WTC11 (cell line): ENCODE results near the gene MANF. TPM values are rescaled to one million over a fixed set of nuclear protein-coding genes. Genes with fewer than 3 reads are reported as not detected.

Experiments used
- ATAC-seq: fragments of 200-7000 bp; cut with Tn5 transposase; 2 replicates; pipeline ENCODE4 v1.10.0; 2021; ENCODE audit warnings: mild to moderate bottlenecking, moderate library complexity
- CTCF ChIA-PET: fragments of 300-600 bp; sonication (Branson Sonifier 250); formaldehyde crosslinking; loops from one replicate; lab custom pipeline; 2021; ENCODE audit warnings: antibody characterized with exemption; lab: Charles Lee
- POLR2A ChIA-PET: fragments of 350-600 bp; sonication (Branson Sonifier 250); formaldehyde crosslinking; loops from one replicate; lab custom pipeline; 2021; ENCODE audit warnings: antibody characterized with exemption; lab: Charles Lee
- DNase-seq: peaks from one replicate; pipeline ENCODE4 v3.0.0; 2021; ENCODE audit warnings: low spot score
- H3K27ac Mint-ChIP-seq: 2 replicates; pipeline ENCODE4 v1.8.0; 2021; ENCODE audit warnings: mixed read lengths
- H3K27me3 Mint-ChIP-seq: 2 replicates; pipeline ENCODE4 v1.8.0; 2021; ENCODE audit warnings: low read depth, mild to moderate bottlenecking, moderate library complexity, mixed read lengths
- H3K36me3 Mint-ChIP-seq: 2 replicates; pipeline ENCODE4 v1.8.0; 2021; ENCODE audit warnings: mixed read lengths
- H3K4me1 Mint-ChIP-seq: 2 replicates; pipeline ENCODE4 v1.8.0; 2022; ENCODE audit warnings: mixed read lengths
- H3K4me3 Mint-ChIP-seq: 2 replicates; pipeline ENCODE4 v1.8.0; 2021; ENCODE audit warnings: mild to moderate bottlenecking, moderate library complexity, mixed read lengths
- H3K9me3 Mint-ChIP-seq: 2 replicates; pipeline ENCODE4 v1.8.0; 2021; ENCODE audit warnings: mixed read lengths
- CTCF ChIP-seq: fragments of 200-600 bp; IDR thresholded peaks from 2 replicates; pipeline ENCODE4 v1.8.0; 2022; ENCODE audit warnings: antibody characterized with exemption
- KAT7 ChIP-seq: sonication (generic); formaldehyde crosslinking; IDR thresholded peaks from 2 replicates; pipeline ENCODE4 v1.8.1; 2023; ENCODE audit warnings: missing genetic modification reagents, mild to moderate bottlenecking, borderline replicate concordance
- PRDM15 ChIP-seq: sonication (generic); formaldehyde crosslinking; IDR thresholded peaks from 2 replicates; pipeline ENCODE4 v1.8.0; 2022; ENCODE audit warnings: missing genetic modification reagents
- SP1 ChIP-seq: sonication (generic); formaldehyde crosslinking; conservative IDR thresholded peaks from 2 replicates; pipeline ENCODE4 v1.8.1; 2022; ENCODE audit warnings: missing genetic modification reagents
- TEAD1 ChIP-seq: sonication (generic); formaldehyde crosslinking; IDR thresholded peaks from 2 replicates; pipeline ENCODE4 v1.8.0; 2022; ENCODE audit warnings: mild to moderate bottlenecking, missing genetic modification reagents
- ZNF232 ChIP-seq: sonication (generic); formaldehyde crosslinking; IDR thresholded peaks from 2 replicates; pipeline ENCODE4 v1.8.0; 2022; ENCODE audit warnings: mild to moderate bottlenecking, missing genetic modification reagents
- ZNF317 ChIP-seq: sonication (generic); formaldehyde crosslinking; IDR thresholded peaks from 2 replicates; pipeline ENCODE4 v1.8.1; 2023; ENCODE audit warnings: low read depth, mild to moderate bottlenecking, moderate library complexity, missing genetic modification reagents, borderline replicate concordance
- ZSCAN18 ChIP-seq: fragments of 250-450 bp; sonication (Bioruptor Pico); IDR thresholded peaks from 2 replicates; pipeline ENCODE4 v2.1.2; 2022; ENCODE audit warnings: mild to moderate bottlenecking, moderate library complexity
- total RNA-seq: library from RNA; stranded (reverse); gene quantifications from 3 replicates; pipeline ENCODE4 v1.2.3, GENCODE V29; 2021
- TF ChIP-seq, protein P1 (sequence below): fragments of 250-450 bp; sonication (Bioruptor Pico); IDR thresholded peaks from 2 replicates; pipeline ENCODE4 v1.8.0; 2021; ENCODE audit warnings: mild to moderate bottlenecking
- TF ChIP-seq, protein P2 (sequence below): sonication (generic); formaldehyde crosslinking; IDR thresholded peaks from 2 replicates; pipeline ENCODE4 v1.8.1; 2023; ENCODE audit warnings: mild to moderate bottlenecking, missing genetic modification reagents

MANF gene
- total RNA-seq, 1 experiment from 2014 or later: 121 TPM

GRCh38 chr3:51388286-51389029 lies 3.4 kb downstream of the MANF start:
- no peak for ATAC-seq
- Mint-ChIP-seq H3K27me3 (no peaks in the 10 kb centered on the region), H3K36me3 (peaks cover 57% of the 10 kb centered on the region), H3K4me3 (no peak overlapping the region), H3K9me3 (no peaks in the 10 kb centered on the region), H3K4me1 (peaks cover 53% of the 10 kb centered on the region)
- CTCF ChIA-PET: interaction anchor here (0.6 to 3.0 kb wide), 17 partner anchors 9 to 772 kb away, joined by 3 to 15 read pairs (median 5); partner anchors contain the start of genes DCAF1, DOCK3 and MAPKAPK3
- POLR2A ChIA-PET: interaction anchor here (0.6 kb wide), 1 partner anchor 11 kb away, joined by 4 read pairs; no protein-coding TSS in a partner anchor
- TF ChIP-seq, protein P1, sequence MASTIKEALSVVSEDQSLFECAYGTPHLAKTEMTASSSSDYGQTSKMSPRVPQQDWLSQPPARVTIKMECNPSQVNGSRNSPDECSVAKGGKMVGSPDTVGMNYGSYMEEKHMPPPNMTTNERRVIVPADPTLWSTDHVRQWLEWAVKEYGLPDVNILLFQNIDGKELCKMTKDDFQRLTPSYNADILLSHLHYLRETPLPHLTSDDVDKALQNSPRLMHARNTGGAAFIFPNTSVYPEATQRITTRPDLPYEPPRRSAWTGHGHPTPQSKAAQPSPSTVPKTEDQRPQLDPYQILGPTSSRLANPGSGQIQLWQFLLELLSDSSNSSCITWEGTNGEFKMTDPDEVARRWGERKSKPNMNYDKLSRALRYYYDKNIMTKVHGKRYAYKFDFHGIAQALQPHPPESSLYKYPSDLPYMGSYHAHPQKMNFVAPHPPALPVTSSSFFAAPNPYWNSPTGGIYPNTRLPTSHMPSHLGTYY: no peak
- TF ChIP-seq ZNF317 (CRISPR knock-in tag) (no peak), TEAD1 (no peak)
- TF ChIP-seq, all 79 proteins: peak for 0
- peak overlapping the region; percentile 97 for H3K27ac Mint-ChIP-seq
- no peak for DNase-seq

DNA sequence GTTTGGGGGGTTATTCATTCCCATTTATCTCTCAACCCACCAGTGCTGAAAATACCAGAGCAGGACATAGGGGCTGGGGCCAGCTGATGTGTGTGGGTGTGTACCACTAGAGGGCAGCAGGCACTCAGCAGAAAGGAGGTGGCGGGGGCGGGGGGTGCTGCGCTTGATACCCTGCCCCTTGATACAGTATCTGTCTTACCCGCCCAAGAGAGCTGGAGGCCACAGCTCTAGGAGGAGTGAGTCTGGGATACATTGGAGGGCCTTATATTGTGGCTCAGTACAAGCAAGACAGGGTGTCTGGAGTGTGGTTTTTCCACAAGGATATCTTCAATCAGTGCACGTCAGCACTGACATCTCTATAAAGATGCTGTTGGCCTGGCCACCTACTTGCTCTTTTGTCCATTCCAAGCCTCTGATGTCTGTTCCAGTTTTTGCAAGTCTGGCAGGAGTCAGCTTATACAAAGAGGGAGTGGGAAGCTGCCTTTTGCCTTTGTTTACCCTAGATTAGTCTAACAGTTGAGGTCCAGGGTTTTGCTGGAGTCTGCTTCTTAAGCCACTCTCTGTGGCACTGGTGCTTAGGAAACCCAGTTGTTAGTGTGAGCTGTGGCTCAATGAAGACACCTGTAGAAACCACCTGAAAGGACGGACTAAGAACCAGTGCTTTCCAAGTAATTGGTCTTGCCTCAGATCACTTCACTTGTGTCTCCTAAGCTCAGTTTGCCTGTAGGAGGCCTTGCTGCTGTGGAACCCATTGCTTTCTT lies 4.5 kb downstream of the MANF start:
- CTCF ChIA-PET: interaction anchor here (0.6 to 3.0 kb wide), 25 partner anchors 9 to 773 kb away, joined by 3 to 15 read pairs (median 5); partner anchors contain the start of genes DCAF1, DOCK3 and MAPKAPK3
- 0 out of 2 replicates have a peak, but pooled peaks have one; percentile 25 for TF ChIP-seq SP1 (CRISPR knock-in tag)
- TF ChIP-seq PRDM15 (CRISPR knock-in tag): no peak
- TF ChIP-seq CTCF: peak; percentile 62
- TF ChIP-seq, all 79 proteins: peak for 2
- Mint-ChIP-seq H3K4me3 (peak overlapping the region; percentile 13; the same call in 1 of the 2 replicates), H3K4me1 (peaks cover 55% of the 10 kb centered on the region), H3K27ac (peak overlapping the region; percentile 86), H3K27me3 (no peaks in the 10 kb centered on the region), H3K36me3 (peaks cover 68% of the 10 kb centered on the region), H3K9me3 (no peaks in the 10 kb centered on the region)
- DNase-seq: peak; percentile 73
- POLR2A ChIA-PET: interaction anchor here (0.6 to 0.7 kb wide), 2 partner anchors 12 to 773 kb away, joined by 3 to 4 read pairs; partner anchors contain the start of gene MAPKAPK3
- peak; percentile 4 for ATAC-seq

GRCh38 chr3:51390246-51391074 lies 5.4 kb downstream of the MANF start:
- Mint-ChIP-seq H3K9me3 (no peaks in the 10 kb centered on the region), H3K4me3 (peak overlapping the region; percentile 57), H3K27me3 (no peaks in the 10 kb centered on the region), H3K4me1 (peaks cover 60% of the 10 kb centered on the region), H3K36me3 (peaks cover 76% of the 10 kb centered on the region), H3K27ac (peak overlapping the region; percentile 86)
- CTCF ChIA-PET: interaction anchor here (0.8 to 3.0 kb wide), 15 partner anchors 11 to 779 kb away, joined by 3 to 15 read pairs (median 5); partner anchors contain the start of genes CISH and DCAF1
- DNase-seq: no peak
- POLR2A ChIA-PET: no interaction called here
- TF ChIP-seq ZSCAN18 (CRISPR knock-in tag): no peak
- 0 out of 2 replicates have a peak, but pooled peaks have one; percentile 18 for TF ChIP-seq KAT7 (CRISPR knock-in tag)
- TF ChIP-seq, protein P2, sequence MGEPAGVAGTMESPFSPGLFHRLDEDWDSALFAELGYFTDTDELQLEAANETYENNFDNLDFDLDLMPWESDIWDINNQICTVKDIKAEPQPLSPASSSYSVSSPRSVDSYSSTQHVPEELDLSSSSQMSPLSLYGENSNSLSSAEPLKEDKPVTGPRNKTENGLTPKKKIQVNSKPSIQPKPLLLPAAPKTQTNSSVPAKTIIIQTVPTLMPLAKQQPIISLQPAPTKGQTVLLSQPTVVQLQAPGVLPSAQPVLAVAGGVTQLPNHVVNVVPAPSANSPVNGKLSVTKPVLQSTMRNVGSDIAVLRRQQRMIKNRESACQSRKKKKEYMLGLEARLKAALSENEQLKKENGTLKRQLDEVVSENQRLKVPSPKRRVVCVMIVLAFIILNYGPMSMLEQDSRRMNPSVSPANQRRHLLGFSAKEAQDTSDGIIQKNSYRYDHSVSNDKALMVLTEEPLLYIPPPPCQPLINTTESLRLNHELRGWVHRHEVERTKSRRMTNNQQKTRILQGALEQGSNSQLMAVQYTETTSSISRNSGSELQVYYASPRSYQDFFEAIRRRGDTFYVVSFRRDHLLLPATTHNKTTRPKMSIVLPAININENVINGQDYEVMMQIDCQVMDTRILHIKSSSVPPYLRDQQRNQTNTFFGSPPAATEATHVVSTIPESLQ (CRISPR knock-in tag): no peak
- TF ChIP-seq ZNF232 (CRISPR knock-in tag): 0 out of 2 replicates have a peak, but pooled peaks have one; percentile 11
- TF ChIP-seq CTCF: 0 out of 2 replicates have a peak, but pooled peaks have one; percentile 55
- ATAC-seq: no peak
